HG02943 (cell line): ENCODE measurements around the gene DNAJC16.
"Not testable (repeated sequence)": the region's sequence is repeated elsewhere in the genome, so short reads cannot be mapped to it uniquely, and the experiment has no call there.

ENCODE experiments used
- ATAC-seq: cut with Tn5 transposase; IDR thresholded peaks from one replicate; pipeline ENCODE4 v1.9.1; 2021; ENCODE audit warnings: mild to moderate bottlenecking, low read depth, moderate library complexity; ENCODE audit not compliant: unreplicated experiment

Gene DNAJC16

GRCh38 chr1:15577691-15578090 is 51.0 kb downstream of the DNAJC16 start:
- no peak for ATAC-seq

DNA sequence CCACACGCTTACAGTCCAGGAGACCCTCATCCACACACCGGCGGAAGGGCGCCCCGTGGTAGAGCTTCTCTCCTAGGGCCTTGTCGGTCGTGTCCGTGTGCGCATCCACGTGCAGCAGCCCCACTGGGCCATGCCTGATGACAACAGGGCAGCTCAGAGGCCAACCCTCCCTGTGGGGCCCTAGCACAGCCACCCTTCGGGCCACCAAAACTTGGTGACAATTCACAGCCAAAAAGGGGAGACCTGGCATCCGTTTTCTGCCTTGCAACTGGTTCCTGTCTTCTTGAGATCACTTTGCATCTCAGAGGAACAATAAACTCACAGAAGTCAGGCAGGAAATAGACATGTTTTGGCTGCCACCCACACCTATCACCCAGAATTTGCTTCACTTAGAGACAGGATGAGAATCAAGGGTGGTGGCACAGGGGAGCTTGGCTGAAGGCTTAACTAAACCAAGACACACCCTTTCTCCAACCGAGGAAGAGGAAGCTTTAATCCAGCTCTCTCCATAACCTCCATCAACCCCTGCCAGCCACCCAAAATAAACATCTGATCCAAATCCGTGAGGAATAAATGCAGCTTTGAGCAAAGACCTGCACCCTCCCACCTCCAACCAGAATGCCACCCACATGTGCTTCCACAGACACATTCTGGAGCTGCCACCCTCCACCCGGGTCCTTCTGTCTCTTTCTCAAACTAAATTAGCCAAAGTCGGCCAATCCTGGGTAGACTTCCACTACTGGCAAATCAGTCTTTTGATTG is 52.5 kb downstream of the DNAJC16 start:
- no peak for ATAC-seq

GRCh38 chr1:15579683-15580047 is 53.0 kb downstream of the DNAJC16 start:
- ATAC-seq: no peak

DNA sequence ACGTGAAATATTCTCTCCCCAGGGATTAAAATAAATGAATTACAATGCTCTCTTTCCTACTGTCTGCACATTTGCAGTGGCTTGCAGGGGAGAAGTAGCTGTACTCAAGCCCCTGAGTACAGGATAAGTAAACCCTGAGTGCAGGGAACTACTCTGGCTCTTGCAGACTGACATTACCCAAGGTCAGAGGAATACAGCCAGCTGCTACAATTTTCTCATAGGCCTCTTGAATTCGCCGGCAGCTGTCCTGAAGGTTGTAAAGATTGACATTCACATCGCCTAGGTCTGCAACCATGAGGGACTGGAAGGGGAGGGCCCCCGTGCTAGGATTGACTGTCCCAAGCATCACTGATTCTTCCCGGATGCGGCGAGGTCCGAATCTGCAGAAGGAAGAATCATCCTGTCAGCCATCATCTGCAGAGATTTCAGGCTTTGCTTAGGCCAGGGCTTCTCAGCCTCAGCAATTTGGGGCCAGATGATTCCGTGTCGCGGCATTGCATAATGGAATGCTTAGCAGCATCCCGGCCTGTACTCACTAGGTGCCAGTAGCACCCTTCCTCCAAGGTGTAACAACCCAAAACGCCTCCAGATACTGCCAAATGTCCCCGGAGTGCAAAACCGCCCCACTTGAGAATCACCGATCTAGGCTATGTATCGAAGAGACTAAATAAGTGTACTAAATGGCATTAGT is 56.5 kb downstream of the DNAJC16 start:
- ATAC-seq: no peak

- ATAC-seq: no peak
These were observed 58.1 kb downstream of the DNAJC16 start, which contains the start of gene AGMAT for GRCh38 chr1:15584489-15585363. TSS of gene AGMAT (minus strand) at chr1:15585051. CDS start at chr1:15584967, 84 bp downstream.

GRCh38 chr1:15592285-15592684 is 65.6 kb downstream of the DNAJC16 start:
- no peak for ATAC-seq

DNA sequence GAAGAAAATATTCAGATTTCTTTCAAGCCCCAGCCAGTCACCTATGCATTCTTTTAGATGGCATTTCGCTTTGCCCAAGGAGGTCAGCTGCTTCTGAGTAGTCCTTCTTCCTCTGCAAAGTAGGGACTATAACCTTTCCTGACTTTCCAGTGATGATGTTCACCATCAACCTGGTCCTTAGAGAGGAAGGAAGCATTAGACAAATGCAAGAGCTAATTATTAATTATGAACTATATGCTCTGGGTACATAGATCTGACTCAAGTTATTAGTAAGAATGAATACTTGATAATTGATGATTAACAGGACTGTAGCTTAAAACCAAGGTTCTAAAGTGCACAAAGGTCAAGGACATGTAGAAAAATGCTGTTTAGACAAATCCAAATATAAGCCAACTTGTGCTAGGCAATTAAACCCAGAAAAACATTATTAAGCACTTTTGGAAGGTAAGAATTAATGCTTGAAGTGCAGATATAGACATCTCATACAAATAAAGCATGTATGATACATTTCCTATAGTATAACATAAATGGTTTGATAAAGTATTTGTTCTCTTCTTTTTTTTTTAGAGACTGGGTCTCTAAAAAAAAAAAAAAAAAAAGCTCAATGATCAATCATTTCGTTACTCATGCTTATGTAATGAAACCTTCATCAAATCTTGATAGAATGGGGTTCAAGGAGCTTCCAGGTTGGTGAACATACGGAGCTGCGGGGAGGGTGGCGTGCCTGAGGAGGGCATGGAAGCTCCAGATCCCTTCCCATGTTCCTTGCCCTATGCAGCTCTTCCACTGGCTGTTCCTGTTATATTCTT is 69.4 kb downstream of the DNAJC16 start:
- no peak for ATAC-seq

GRCh38 chr1:15598436-15598835 is 71.8 kb downstream of the DNAJC16 start:
- ATAC-seq: no peak

GRCh38 chr1:15603050-15603965 is 76.7 kb downstream of the DNAJC16 start:
- peak; percentile 89 for ATAC-seq

DNA sequence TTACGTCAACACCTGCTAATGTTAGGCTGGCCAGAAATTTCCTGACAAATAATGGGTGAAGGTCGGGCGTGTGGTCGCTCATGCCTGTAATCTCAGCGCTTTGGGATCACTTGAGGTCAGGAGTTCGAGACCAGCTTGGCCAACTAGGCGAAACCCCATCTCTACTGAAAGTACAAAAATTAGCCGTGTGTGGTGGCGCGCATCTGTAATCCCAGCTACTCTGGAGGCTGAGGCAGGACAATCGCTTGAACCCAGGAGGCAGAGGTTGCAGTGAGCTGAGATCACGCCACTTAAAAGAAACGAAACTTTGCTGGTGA is 77.3 kb downstream of the DNAJC16 start:
- ATAC-seq: not testable (repeated sequence)

DNA sequence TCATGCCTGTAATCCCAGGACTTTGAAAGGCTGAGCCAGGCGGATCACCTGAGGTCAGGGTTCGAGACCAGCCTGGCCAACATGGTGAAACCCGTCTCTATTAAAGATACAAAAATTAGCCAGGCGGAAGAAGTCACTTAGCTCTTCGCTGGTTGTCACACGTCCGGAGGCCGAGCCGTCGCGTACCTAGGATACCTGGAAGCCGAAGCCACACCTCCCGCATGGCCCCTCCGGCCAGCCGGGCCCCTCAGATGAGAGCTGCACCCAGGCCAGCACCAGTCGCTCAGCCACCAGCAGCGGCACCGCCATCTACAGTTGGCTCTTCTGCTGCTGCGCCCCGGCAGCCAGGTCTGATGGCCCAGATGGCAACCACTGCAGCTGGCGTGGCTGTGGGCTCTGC is 77.8 kb downstream of the DNAJC16 start:
- not testable (repeated sequence) for ATAC-seq

DNA sequence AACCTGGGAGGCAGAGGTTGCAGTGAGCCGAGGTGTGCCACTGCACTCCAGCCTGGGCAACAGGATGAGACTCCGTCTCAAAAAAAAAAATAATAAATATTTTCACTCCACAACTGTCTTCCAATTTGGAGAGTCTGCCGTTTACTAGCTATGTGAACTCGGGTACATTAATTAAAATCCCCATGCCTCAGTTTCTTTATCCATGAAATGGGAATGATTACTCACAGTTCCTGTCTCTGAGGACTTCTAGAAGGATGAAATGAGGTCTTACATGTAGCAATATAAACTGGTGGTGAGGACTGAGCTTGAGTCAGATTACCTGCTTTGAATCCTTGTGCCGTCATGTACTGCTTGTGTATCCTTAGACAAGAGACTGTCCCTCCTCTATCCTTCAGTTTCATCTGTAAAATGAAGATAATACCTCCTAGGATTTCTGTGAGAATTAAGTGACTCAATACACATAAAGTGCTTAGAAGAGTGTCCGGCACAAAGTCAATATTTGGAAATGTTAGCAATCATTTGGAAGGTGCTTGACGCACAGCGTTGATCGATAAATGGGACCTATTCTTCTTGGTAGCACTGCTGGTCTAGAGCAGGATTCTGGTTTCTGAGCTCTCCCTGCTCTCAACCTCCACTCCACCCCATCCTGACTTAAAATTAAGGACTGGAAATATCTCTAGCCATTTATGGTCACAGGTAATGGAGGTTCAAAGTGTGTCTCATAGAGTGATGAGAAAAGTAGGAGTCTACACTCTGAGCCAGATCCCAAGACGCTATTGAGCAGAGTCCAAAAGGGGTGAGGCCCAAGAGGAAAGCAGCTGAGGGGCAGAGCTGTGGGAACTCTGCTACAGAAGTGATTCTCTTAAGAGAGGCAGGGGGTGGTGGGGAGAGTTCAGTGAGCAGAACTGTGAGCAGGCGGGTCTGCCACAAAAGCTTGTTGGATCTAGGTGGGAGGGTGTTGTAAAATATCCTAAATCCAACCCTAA is 79.0 kb downstream of the DNAJC16 start:
- no peak for ATAC-seq

- ATAC-seq: no peak
These were observed 83.0 kb downstream of the DNAJC16 start for GRCh38 chr1:15609631-15610030.

- no peak for ATAC-seq
These were observed 83.5 kb downstream of the DNAJC16 start for GRCh38 chr1:15610167-15610566.

DNA sequence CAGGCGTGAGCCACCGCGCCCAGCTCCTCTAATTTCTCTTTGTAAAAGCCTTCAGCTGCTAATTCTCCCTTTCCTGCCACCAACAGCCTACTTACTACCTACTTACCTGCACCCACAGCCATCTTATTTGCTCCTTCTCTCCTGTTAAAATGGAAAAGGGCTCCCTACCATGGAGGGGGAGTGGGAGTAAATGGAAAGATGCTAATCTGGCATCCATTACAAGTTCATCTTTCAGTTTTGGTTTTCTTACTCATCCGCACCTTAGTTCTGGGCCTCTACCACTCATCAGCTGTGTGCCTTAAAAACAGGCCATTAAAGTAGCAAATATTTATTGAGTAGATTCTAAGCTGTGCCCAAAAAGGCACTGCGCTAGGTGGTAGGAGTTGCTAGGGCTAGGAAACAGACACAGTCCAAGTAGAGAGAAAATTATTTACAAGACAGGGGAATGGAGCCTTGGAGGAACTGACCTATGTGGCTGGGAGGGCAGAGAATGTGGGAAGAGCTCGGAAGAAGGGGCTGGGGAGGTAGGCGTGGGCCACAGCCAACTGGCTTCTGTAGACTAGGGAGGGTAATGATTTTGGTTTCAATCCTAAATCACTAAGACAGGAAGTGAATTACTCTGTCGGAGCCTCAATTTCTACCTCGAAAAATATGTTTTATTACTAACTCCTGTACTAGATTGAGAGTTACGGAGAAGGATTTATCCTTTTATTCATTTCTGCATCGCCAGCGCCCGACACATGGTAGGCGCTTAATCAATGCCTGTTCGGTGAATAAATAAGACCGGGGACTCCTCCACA is 89.9 kb downstream of the DNAJC16 start:
- peak; percentile 26 for ATAC-seq

DNA sequence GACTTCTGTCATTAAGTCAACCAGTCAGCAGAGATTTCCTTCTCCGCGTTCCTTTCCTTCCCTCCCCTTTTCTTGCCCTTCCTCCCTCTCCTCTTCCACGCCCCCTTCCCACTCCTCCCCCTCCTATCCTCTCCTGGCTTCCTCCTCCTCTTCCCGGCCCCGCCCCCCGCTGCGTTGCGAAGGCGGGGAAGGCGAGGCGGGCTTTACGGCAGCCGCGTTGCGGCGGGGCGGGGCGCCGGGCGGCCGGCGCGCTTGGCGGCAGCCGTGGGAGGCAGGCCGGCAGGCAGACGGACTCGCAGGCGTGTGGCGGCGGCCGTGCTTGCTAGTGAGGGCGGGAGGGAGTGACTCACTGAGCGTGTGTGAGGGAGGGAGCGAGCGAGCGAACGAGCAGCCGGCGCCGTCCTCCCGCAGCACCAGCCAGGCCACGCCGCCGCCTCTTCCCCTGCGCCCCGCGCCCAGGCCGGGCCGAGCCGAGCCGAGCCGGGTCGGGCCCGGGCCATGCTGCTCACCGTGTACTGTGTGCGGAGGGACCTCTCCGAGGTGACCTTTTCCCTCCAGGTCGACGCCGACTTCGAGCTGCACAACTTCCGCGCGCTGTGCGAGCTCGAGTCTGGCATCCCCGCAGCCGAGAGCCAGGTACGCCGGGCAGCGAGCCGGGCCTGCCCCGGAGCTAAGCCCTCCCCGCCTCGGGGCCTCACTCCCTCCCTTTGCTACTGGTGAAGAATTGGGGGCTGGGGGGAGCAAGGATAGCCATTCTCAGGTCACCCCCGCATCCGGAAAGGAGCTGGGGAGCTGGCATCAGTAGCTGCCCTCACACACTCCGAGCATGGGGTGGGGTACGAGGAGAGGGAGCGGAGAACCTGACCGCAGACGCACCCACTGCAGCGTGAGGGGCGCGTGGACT is 90.8 kb downstream of the DNAJC16 start, which contains the start of gene DDI2:
TSS of gene DDI2 (plus strand) at position 286 of the 904 bp plus-strand sequence. CDS start at position 499, 213 bp downstream.
- peak; percentile 54 for ATAC-seq
